ENCODE measurements around the gene ZNF677. TPM values are rescaled to one million over a fixed set of nuclear protein-coding genes. Genes with fewer than 3 reads are reported as not detected.
A peak's percentile ranks its signal among the peaks of the same experiment; 100 is the strongest.
"Not testable (repeated sequence)": the region's sequence is repeated elsewhere in the genome, so short reads cannot be mapped to it uniquely, and the experiment has no call there.

Gene ZNF677
- total RNA-seq, result 15.8 and 19.9 TPM in 2 replicates

GRCh38 chr19:53254411-53255341 lies at the start of gene ZNF677:
ZNF677 (minus strand) TSS chr19:53254873; CDS start chr19:53251550, 3,323 bp downstream.
- DNase-seq, result peak; percentile 94

GRCh38 chr19:53301341-53301740 lies 46.7 kb upstream of the ZNF677 start:
- not testable (repeated sequence) for DNase-seq

- no peak for DNase-seq
These were observed 40.2 kb upstream of the ZNF677 start for GRCh38 chr19:53294786-53295441.

- DNase-seq, result no peak
These were observed 36.3 kb upstream of the ZNF677 start for GRCh38 chr19:53290758-53291549.

- DNase-seq, result no peak
These were observed 30.4 kb upstream of the ZNF677 start for GRCh38 chr19:53285087-53285486.

- not testable (repeated sequence) for DNase-seq
These were observed 27.3 kb upstream of the ZNF677 start for GRCh38 chr19:53281947-53282346.

GRCh38 chr19:53275480-53275879 lies 20.8 kb upstream of the ZNF677 start:
- DNase-seq, result no peak

GRCh38 chr19:53272044-53272443 lies 17.4 kb upstream of the ZNF677 start:
- no peak for DNase-seq

- not testable (repeated sequence) for DNase-seq
These were observed 15.2 kb upstream of the ZNF677 start for GRCh38 chr19:53269861-53270260.

- not testable (repeated sequence) for DNase-seq
These were observed 12.9 kb upstream of the ZNF677 start, which contains the start of gene VN1R4 for GRCh38 chr19:53267623-53268022. VN1R4 (minus strand) TSS chr19:53267723; CDS start chr19:53267665, 58 bp downstream.

GRCh38 chr19:53257715-53258342 lies 3.2 kb upstream of the ZNF677 start, which contains the start of gene VN1R2:
VN1R2 (plus strand) TSS chr19:53258292; CDS start chr19:53258376, 84 bp downstream.
- not testable (repeated sequence) for DNase-seq

- DNase-seq, result no peak
These were observed 8.2 kb downstream of the ZNF677 start for GRCh38 chr19:53246498-53246897.

- DNase-seq, result no peak
These were observed 17.4 kb downstream of the ZNF677 start for GRCh38 chr19:53237114-53237777.

- no peak for DNase-seq
These were observed 30.1 kb downstream of the ZNF677 start for GRCh38 chr19:53224606-53225005.

GRCh38 chr19:53222716-53223115 lies 32.0 kb downstream of the ZNF677 start:
- not testable (repeated sequence) for DNase-seq

- no peak for DNase-seq
These were observed 41.9 kb downstream of the ZNF677 start for GRCh38 chr19:53212703-53213320.

- DNase-seq, result not testable (repeated sequence)
These were observed 43.1 kb downstream of the ZNF677 start for GRCh38 chr19:53211554-53211953.

- DNase-seq, result peak; percentile 95
These were observed 57.8 kb downstream of the ZNF677 start for GRCh38 chr19:53196777-53197396.

GRCh38 chr19:53195265-53195903 lies 59.3 kb downstream of the ZNF677 start:
- DNase-seq, result peak; percentile 93
